Measurements from ENCODE around the gene GART.
"Not testable (repeated sequence)": the region's sequence is repeated elsewhere in the genome, so short reads cannot be mapped to it uniquely, and the experiment has no call there.

Gene GART

GRCh38 chr21:33479679-33480480, 62.0 kb downstream of the GART start, which contains the start of gene TMEM50B:
TSS of gene TMEM50B (minus strand) at chr21:33479974. CDS start at chr21:33468885, 11,089 bp downstream.
- peak; percentile 87 for DNase-seq (ENCODE audit: insufficient read length)
- FAIRE-seq: peak; percentile 97

GRCh38 chr21:33478935-33479678, 62.8 kb downstream of the GART start:
- DNase-seq (ENCODE audit: insufficient read length) (peak; percentile 48), FAIRE-seq (no peak)
- TF ChIP-seq TAF1 (IDR thresholded peaks at IDR 0.05; ENCODE audit: borderline replicate concordance, low read depth, low read length) (no peak), POLR2AphosphoS5 (IDR thresholded peaks at IDR 0.05; ENCODE audit: low read depth, low read length) (no peak), POLR2A (IDR thresholded peaks at IDR 0.05; ENCODE audit: low read depth, low read length) (no peak)

More at GRCh38 chr21:33479679-33480480, 62.0 kb downstream of the GART start, which contains the start of gene TMEM50B:
- TF ChIP-seq POLR2AphosphoS5 (IDR thresholded peaks at IDR 0.05; ENCODE audit: low read depth, low read length) (peak; percentile 83), TAF1 (IDR thresholded peaks at IDR 0.05; ENCODE audit: borderline replicate concordance, low read depth, low read length) (peak; percentile 67; the same call in 1 of the 2 replicates), POLR2A (IDR thresholded peaks at IDR 0.05; ENCODE audit: low read depth, low read length) (peak; percentile 92)

- no peak for DNase-seq (ENCODE audit: insufficient read length)
- TF ChIP-seq POLR2A (IDR thresholded peaks at IDR 0.05; ENCODE audit: low read depth, low read length): no peak
- no peak for TF ChIP-seq TAF1 (IDR thresholded peaks at IDR 0.05; ENCODE audit: borderline replicate concordance, low read depth, low read length)
- no peak for TF ChIP-seq POLR2AphosphoS5 (IDR thresholded peaks at IDR 0.05; ENCODE audit: low read depth, low read length)
- no peak for FAIRE-seq
Measured at GRCh38 chr21:33478182-33478581, 63.7 kb downstream of the GART start.

- no peak for FAIRE-seq
- no peak for TF ChIP-seq POLR2A (IDR thresholded peaks at IDR 0.05; ENCODE audit: low read depth, low read length)
- no peak for TF ChIP-seq POLR2AphosphoS5 (IDR thresholded peaks at IDR 0.05; ENCODE audit: low read depth, low read length)
Measured at GRCh38 chr21:33477066-33477465, 64.9 kb downstream of the GART start.

GRCh38 chr21:33473344-33473743, 68.6 kb downstream of the GART start:
- no peak for TF ChIP-seq POLR2AphosphoS5 (IDR thresholded peaks at IDR 0.05; ENCODE audit: low read depth, low read length)
- TF ChIP-seq TAF1 (IDR thresholded peaks at IDR 0.05; ENCODE audit: borderline replicate concordance, low read depth, low read length): no peak
- TF ChIP-seq POLR2A (IDR thresholded peaks at IDR 0.05; ENCODE audit: low read depth, low read length): no peak
- no peak for DNase-seq (ENCODE audit: insufficient read length)
- no peak for FAIRE-seq

More at GRCh38 chr21:33477066-33477465, 64.9 kb downstream of the GART start:
- no peak for DNase-seq (ENCODE audit: insufficient read length)

GRCh38 chr21:33470701-33471100, 71.2 kb downstream of the GART start:
- FAIRE-seq (no peak), DNase-seq (ENCODE audit: insufficient read length) (no peak)
- TF ChIP-seq POLR2AphosphoS5 (IDR thresholded peaks at IDR 0.05; ENCODE audit: low read depth, low read length) (no peak), TAF1 (IDR thresholded peaks at IDR 0.05; ENCODE audit: borderline replicate concordance, low read depth, low read length) (no peak), POLR2A (IDR thresholded peaks at IDR 0.05; ENCODE audit: low read depth, low read length) (no peak)

GRCh38 chr21:33469183-33469582, 72.7 kb downstream of the GART start:
- DNase-seq (ENCODE audit: insufficient read length); FAIRE-seq: not testable (repeated sequence)

- TF ChIP-seq TAF1 (IDR thresholded peaks at IDR 0.05; ENCODE audit: borderline replicate concordance, low read depth, low read length) (no peak), POLR2AphosphoS5 (IDR thresholded peaks at IDR 0.05; ENCODE audit: low read depth, low read length) (no peak), POLR2A (IDR thresholded peaks at IDR 0.05; ENCODE audit: low read depth, low read length) (no peak)
- FAIRE-seq: no peak
Measured at GRCh38 chr21:33461538-33462250, 80.2 kb downstream of the GART start.

GRCh38 chr21:33458861-33459260, 83.1 kb downstream of the GART start:
- DNase-seq (ENCODE audit: insufficient read length): no peak
- FAIRE-seq: no peak
- TF ChIP-seq POLR2A (IDR thresholded peaks at IDR 0.05; ENCODE audit: low read depth, low read length) (no peak), TAF1 (IDR thresholded peaks at IDR 0.05; ENCODE audit: borderline replicate concordance, low read depth, low read length) (no peak)

More at GRCh38 chr21:33461538-33462250, 80.2 kb downstream of the GART start:
- DNase-seq (ENCODE audit: insufficient read length): no peak

GRCh38 chr21:33455686-33456446, 86.1 kb downstream of the GART start:
- no peak for DNase-seq (ENCODE audit: insufficient read length)
- TF ChIP-seq TAF1 (IDR thresholded peaks at IDR 0.05; ENCODE audit: borderline replicate concordance, low read depth, low read length) (no peak), POLR2AphosphoS5 (IDR thresholded peaks at IDR 0.05; ENCODE audit: low read depth, low read length) (no peak), POLR2A (IDR thresholded peaks at IDR 0.05; ENCODE audit: low read depth, low read length) (no peak)
- no peak for FAIRE-seq
